HG02759 (cell line): ENCODE data around the gene CYP26A1.

ENCODE experiments used
- ATAC-seq: cut with Tn5 transposase; IDR thresholded peaks from one replicate; pipeline ENCODE4 v1.9.1; 2021; ENCODE audit warnings: mild to moderate bottlenecking, moderate library complexity; ENCODE audit not compliant: unreplicated experiment

Gene CYP26A1

GRCh38 chr10:93073539-93074146 lies at the start of gene CYP26A1:
TSS of gene CYP26A1 (plus strand) at chr10:93073893. CDS start at chr10:93073935, 42 bp downstream.
- no peak for ATAC-seq

- no peak for ATAC-seq
Measured at GRCh38 chr10:93026072-93026471, 47.6 kb upstream of the CYP26A1 start.

GRCh38 chr10:93027508-93027907 lies 46.2 kb upstream of the CYP26A1 start:
- no peak for ATAC-seq

GRCh38 chr10:93028883-93029282 lies 44.8 kb upstream of the CYP26A1 start:
- no peak for ATAC-seq

GRCh38 chr10:93030409-93030808 lies 43.3 kb upstream of the CYP26A1 start:
- ATAC-seq, result no peak

GRCh38 chr10:93032105-93032808 lies 41.4 kb upstream of the CYP26A1 start:
- no peak for ATAC-seq

GRCh38 chr10:93032809-93033137 lies 40.9 kb upstream of the CYP26A1 start:
- no peak for ATAC-seq

- no peak for ATAC-seq
Measured at GRCh38 chr10:93034426-93034825, 39.3 kb upstream of the CYP26A1 start.

- ATAC-seq, result no peak
Measured at GRCh38 chr10:93039110-93039509, 34.6 kb upstream of the CYP26A1 start.

GRCh38 chr10:93039721-93040120 lies 34.0 kb upstream of the CYP26A1 start:
- no peak for ATAC-seq

GRCh38 chr10:93054486-93054885 lies 19.2 kb upstream of the CYP26A1 start:
- ATAC-seq, result no peak

GRCh38 chr10:93058139-93058538 lies 15.6 kb upstream of the CYP26A1 start:
- ATAC-seq, result no peak

- no peak for ATAC-seq
Measured at GRCh38 chr10:93059975-93060886, 13.5 kb upstream of the CYP26A1 start, which contains the start of gene CYP26C1. TSS of gene CYP26C1 (plus strand) at chr10:93060798. CDS start at chr10:93061264, 466 bp downstream.

- no peak for ATAC-seq
Measured at GRCh38 chr10:93060887-93061593, 12.7 kb upstream of the CYP26A1 start.

GRCh38 chr10:93061594-93062513 lies 11.8 kb upstream of the CYP26A1 start:
- no peak for ATAC-seq

- peak; percentile 63 for ATAC-seq
Measured at GRCh38 chr10:93062514-93063143, 11.1 kb upstream of the CYP26A1 start.

- no peak for ATAC-seq
Measured at GRCh38 chr10:93063144-93063976, 10.3 kb upstream of the CYP26A1 start.

- no peak for ATAC-seq
Measured at GRCh38 chr10:93063977-93064660, 9.6 kb upstream of the CYP26A1 start.
